K562 (cell line): ENCODE data around the gene OLFML3. TPM values are rescaled to one million over a fixed set of nuclear protein-coding genes. Genes with fewer than 3 reads are reported as not detected.

ENCODE experiments used
- ATAC-seq: fragments of 200-7000 bp; cut with Tn5 transposase; 3 replicates; pipeline ENCODE4 v1.9.1; 2020; ENCODE audit warnings: moderate library complexity
- BruUV-seq: library from RNA; stranded (reverse); fragments of 400-500 nt; replicated peaks from 2 replicates; lab custom pipeline; 2021; lab: Mats Ljungman, UMichigan
- CTCF ChIA-PET: fragments of 300-600 bp; formaldehyde crosslinking; extraction: SDS; loops from one replicate; lab custom pipeline; 2021; ENCODE audit warnings: low intra/inter-chr PET ratio; lab: Yijun Ruan, JAX
- POLR2A ChIA-PET: fragments of 300-600, 350-650 bp; sonication (Branson Sonifier 250); formaldehyde crosslinking; extraction: SDS; loops from one replicate; lab custom pipeline; 2021; ENCODE audit warnings: antibody characterized with exemption, inconsistent platforms; lab: Yijun Ruan, JAX
- DNase-seq, 4 experiments: peaks; one replicate each; pipeline versions ENCODE4 v3.0.0 to v3.0.0-alpha.2; 2011 to 2018; ENCODE audit warnings: low spot score in 3 of 4, mixed read lengths in 3 of 4; ENCODE audit errors: extremely low read depth in 1 of 4
- FAIRE-seq: peaks from 2 replicates; lab custom pipeline; 2011; peaks lifted over from hg19 to GRCh38; lab: Jason Lieb, UNC
- H2AFZ ChIP-seq: 2 replicates; pipeline ENCODE4 v1.6.0; 2011; ENCODE audit warnings: low read depth, low read length, control low read depth, inconsistent platforms
- H3K27ac ChIP-seq: fragments of 200-600 bp; 3 replicates; pipeline ENCODE4 v1.8.0; 2011; ENCODE audit warnings: low read depth, mild to moderate bottlenecking, control low read depth, inconsistent platforms, low read length, moderate library complexity, mixed read lengths; ENCODE audit errors: extremely low read depth
- H3K27me3 ChIP-seq, 2 experiments: fragments of 300-600 bp in 1 of 2; 2 replicates in 1 of 2; 3 replicates in 1 of 2; pipeline versions ENCODE4 v1.6.0 to v1.8.0; 2011; ENCODE audit warnings: inconsistent platforms in 2 of 2, low read length in 2 of 2, mild to moderate bottlenecking in 1 of 2, mixed read lengths in 1 of 2, moderate library complexity in 1 of 2; ENCODE audit not compliant: control insufficient read depth in 2 of 2, insufficient read depth in 2 of 2
- H3K36me3 ChIP-seq: fragments of 300-600 bp; 3 replicates; pipeline ENCODE4 v1.8.0; 2011; ENCODE audit warnings: mild to moderate bottlenecking, low read length, inconsistent platforms; ENCODE audit not compliant: control insufficient read depth, insufficient read depth
- H3K4me1 ChIP-seq, 2 experiments: fragments of 200-600 bp in 1 of 2; replicated peaks in 1 of 2; 2 replicates in 1 of 2; 3 replicates in 1 of 2; pipeline versions ENCODE4 v1.5.1 to v1.8.0; 2011; ENCODE audit warnings: inconsistent platforms in 2 of 2, low read length in 2 of 2, mild to moderate bottlenecking in 1 of 2, mixed read lengths in 1 of 2, moderate library complexity in 1 of 2; ENCODE audit not compliant: control insufficient read depth in 2 of 2, insufficient read depth in 2 of 2
- H3K4me2 ChIP-seq: 2 replicates; pipeline ENCODE4 v1.6.1; 2011; ENCODE audit warnings: low read length, control low read depth, inconsistent platforms, mixed read lengths; ENCODE audit not compliant: insufficient read depth
- H3K4me3 ChIP-seq: fragments of 200-600 bp; sonication (generic), shearing (Covaris generic); 2 replicates; pipeline ENCODE4 v1.5.1; 2016; ENCODE audit warnings: control low read depth, inconsistent platforms
- H3K79me2 ChIP-seq: fragments of 200-600 bp; 3 replicates; pipeline ENCODE4 v1.8.0; 2011; ENCODE audit warnings: low read length, inconsistent platforms; ENCODE audit not compliant: control insufficient read depth, insufficient read depth
- H3K9ac ChIP-seq, 2 experiments: 2 replicates each; pipeline versions ENCODE4 v1.6.0 to v1.6.1; 2011; ENCODE audit warnings: low read depth in 2 of 2, low read length in 2 of 2, control low read depth in 1 of 2, inconsistent platforms in 1 of 2, mild to moderate bottlenecking in 1 of 2, mixed read lengths in 1 of 2; ENCODE audit not compliant: insufficient read depth in 1 of 2
- H3K9me1 ChIP-seq: one replicate; pipeline ENCODE4 v1.6.0; 2011; ENCODE audit warnings: inconsistent platforms, mild to moderate bottlenecking, low read length, moderate library complexity; ENCODE audit not compliant: control insufficient read depth, insufficient read depth
- H3K9me3 ChIP-seq: replicated peaks from 2 replicates; pipeline ENCODE4 v1.5.1; 2011; ENCODE audit warnings: low read depth, low read length, inconsistent platforms; ENCODE audit not compliant: control insufficient read depth, insufficient read depth
- H4K20me1 ChIP-seq: replicated peaks from 2 replicates; pipeline ENCODE4 v1.6.1; 2011; ENCODE audit warnings: low read length, inconsistent platforms, mixed read lengths; ENCODE audit not compliant: control insufficient read depth, insufficient read depth
- CEBPB ChIP-seq: fragments of 450-650 bp; IDR thresholded peaks from 2 replicates; pipeline ENCODE4 v1.6.1; 2016; ENCODE audit warnings: missing genetic modification characterization, missing compliant biosample characterization
- HEY1 ChIP-seq: fragments of 250-450 bp; sonication (Bioruptor Pico); IDR thresholded peaks from 2 replicates; pipeline ENCODE4 v1.5.0; 2020; ENCODE audit warnings: mild to moderate bottlenecking, moderate library complexity, borderline replicate concordance
- ILK ChIP-seq: fragments of 450-650 bp; IDR thresholded peaks from 2 replicates; pipeline ENCODE4 v1.6.1; 2016; ENCODE audit warnings: missing genetic modification characterization, low read depth, mild to moderate bottlenecking, missing compliant biosample characterization, moderate library complexity, borderline replicate concordance
- KLF1 ChIP-seq: fragments of 450-650 bp; IDR thresholded peaks from 2 replicates; pipeline ENCODE4 v1.6.1; 2016; ENCODE audit warnings: missing genetic modification characterization, missing compliant biosample characterization
- LARP7 ChIP-seq: fragments of 450-650 bp; IDR thresholded peaks from 2 replicates; pipeline ENCODE4 v1.6.1; 2016
- NELFE ChIP-seq: IDR thresholded peaks from 2 replicates; pipeline ENCODE4 v1.6.1; 2011; ENCODE audit warnings: mild to moderate bottlenecking; ENCODE audit not compliant: insufficient read depth, insufficient read length
- SMAD3 ChIP-seq: fragments of 450-650 bp; formaldehyde crosslinking; conservative IDR thresholded peaks from 2 replicates; pipeline ENCODE4 v1.4.0; 2020; ENCODE audit warnings: mild to moderate bottlenecking
- SPI1 ChIP-seq: IDR thresholded peaks from 2 replicates; pipeline ENCODE4 v1.6.1; 2011; ENCODE audit warnings: low read depth, low read length, control low read depth, borderline replicate concordance
- STAG1 ChIP-seq: sonication (generic); formaldehyde crosslinking; IDR thresholded peaks from 2 replicates; pipeline ENCODE4 v1.5.0; 2020; ENCODE audit warnings: missing genetic modification reagents, borderline replicate concordance
- TBP ChIP-seq: optimal IDR thresholded peaks from 2 replicates; pipeline ENCODE3; 2011; ENCODE audit warnings: low read depth, low read length, improper control_type of control experiment
- ZC3H11A ChIP-seq: IDR thresholded peaks from 2 replicates; pipeline ENCODE4 v1.6.1; 2012; ENCODE audit warnings: low read depth, low read length, improper control_type of control experiment
- WGBS: fragments of 100-300 bp; shearing (Covaris generic); methylation state at CpG from one replicate; pipeline ENCODE4 v1.1.6; 2016; ENCODE audit warnings: low coverage, mixed read lengths; ENCODE audit not compliant: insufficient coverage; ENCODE audit errors: missing lambda C conversion rate; 5-methylcytosine and 5-hydroxymethylcytosine counted together
- in situ Hi-C: fragments of 300-500 bp; cut with MboI; formaldehyde crosslinking; loops from 4 replicates; pipeline ENCODE4 v1.15.0; 2018; ENCODE audit warnings: inconsistent platforms, mixed read lengths
- intact Hi-C: fragments of 100-400 bp; cut with micrococcal nuclease; formaldehyde crosslinking; loops from 2 replicates; pipeline ENCODE4 v1.14.2; 2022
- polyA plus RNA-seq, 8 experiments: library from polyadenylated mRNA; depleted of rRNA in 4 of 8; stranded (reverse) in 5 of 8; unstranded in 3 of 8; fragments of >200 nt; fragmentation: Nextera tagmentation in 2 of 8; fragmentation: Illumina TruSeq in 1 of 8; extraction: Ambion mirVana in 2 of 8; extraction: Trizol in 1 of 8; gene quantifications; 2 replicates each; pipeline versions ENCODE4 v1.2.1 to v1.2.3, GENCODE V29; 2011 to 2014; ENCODE audit warnings: inconsistent platforms in 1 of 8, missing spikeins in 1 of 8
- total RNA-seq, 7 experiments: library from RNA; depleted of rRNA in 6 of 7; stranded (reverse); fragments of >200 nt in 6 of 7; fragmentation: Illumina TruSeq in 2 of 7; extraction: Trizol in 2 of 7; gene quantifications; 2 replicates each; pipeline versions ENCODE4 v1.2.1 to v1.2.3, GENCODE V29; 2011 to 2021; ENCODE audit warnings: low replicate concordance in 1 of 7
- TF ChIP-seq, protein P1 (sequence below): fragments of 250-450 bp; sonication (Bioruptor Pico); IDR thresholded peaks from 2 replicates; pipeline ENCODE4 v1.9.0; 2021; ENCODE audit warnings: mild to moderate bottlenecking
- TF ChIP-seq, protein P2 (sequence below), 2 experiments: fragments of 450-650 bp; IDR thresholded peaks; 2 replicates each; pipeline ENCODE4 v1.6.1; 2016
- TF ChIP-seq, protein P3 (sequence below): IDR thresholded peaks from 2 replicates; pipeline ENCODE4 v1.6.1; 2016; ENCODE audit warnings: missing genetic modification characterization, missing compliant biosample characterization

The OLFML3 gene
- total and polyA plus RNA-seq, 9 of the 15 experiments (the other 6 are each of a cell fraction or from before 2014, with no cell fraction given): 0.07 to 0.13 (median 0.07) TPM; not detected in 6

DNA sequence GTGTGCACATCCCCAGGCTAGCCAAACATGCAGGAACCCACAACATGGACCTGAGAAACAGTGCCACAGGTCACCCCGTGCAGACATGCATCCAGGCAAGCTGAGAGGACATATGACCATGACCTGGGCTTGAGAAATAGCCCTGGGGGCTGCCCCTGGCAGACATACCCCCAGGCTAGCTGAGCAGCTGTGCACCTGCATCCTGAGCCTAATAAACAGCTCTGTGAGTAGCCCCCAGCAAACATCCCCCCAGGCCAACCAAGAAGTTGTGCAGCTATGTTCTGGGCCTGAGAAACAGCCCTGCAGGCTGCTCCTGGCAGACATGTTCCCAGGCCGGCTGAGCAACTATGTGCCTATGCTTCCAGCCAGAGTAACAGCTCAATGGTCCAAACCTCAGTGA is 14.5 kb downstream of the OLFML3 start:
- no TSS peak for BruUV-seq
- H3K27ac ChIP-seq: no peak overlapping the region
- DNase-seq (no peak), FAIRE-seq (no peak), ATAC-seq (no peak)
- no peaks in the 10 kb centered on the region for H3K4me1 ChIP-seq
- no peaks in the 10 kb centered on the region for H3K9me1 ChIP-seq
- no peaks in the 10 kb centered on the region for H3K36me3 ChIP-seq
- H2AFZ ChIP-seq: no peak overlapping the region
- no peaks in the 10 kb centered on the region for H4K20me1 ChIP-seq
- no peaks in the 10 kb centered on the region for H3K79me2 ChIP-seq
- H3K9ac ChIP-seq: no peak overlapping the region
- H3K9me3 ChIP-seq: no peaks in the 10 kb centered on the region
- intact Hi-C loops (no loop called here), in situ Hi-C loops (loop anchor here (25.0 kb wide), 1 partner anchor 1069 kb away; no protein-coding TSS in a partner anchor)
- POLR2A ChIA-PET: interaction anchor here (0.7 kb wide), 1 partner anchor 15 kb away, joined by 3 read pairs; the partner anchor contains the start of gene OLFML3
- WGBS: 4% methylated on average over 2 of the region's 2 CpGs
- CTCF ChIA-PET: no interaction called here
- H3K4me2 ChIP-seq: no peak overlapping the region
- H3K27me3 ChIP-seq: no peaks in the 10 kb centered on the region; a peak in 1 of 5 replicates
- H3K4me3 ChIP-seq: no peak overlapping the region
- TF ChIP-seq, protein P1, sequence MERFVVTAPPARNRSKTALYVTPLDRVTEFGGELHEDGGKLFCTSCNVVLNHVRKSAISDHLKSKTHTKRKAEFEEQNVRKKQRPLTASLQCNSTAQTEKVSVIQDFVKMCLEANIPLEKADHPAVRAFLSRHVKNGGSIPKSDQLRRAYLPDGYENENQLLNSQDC (CRISPR knock-in tag): no peak
- TF ChIP-seq TBP (no peak), LARP7 (no peak), CEBPB (tag) (no peak), ILK (no peak), SPI1 (no peak), SMAD3 (no peak), KLF1 (tag) (no peak), STAG1 (no peak), NELFE (no peak), ZC3H11A (no peak), HEY1 (CRISPR knock-in tag) (no peak)
- TF ChIP-seq, protein P2, sequence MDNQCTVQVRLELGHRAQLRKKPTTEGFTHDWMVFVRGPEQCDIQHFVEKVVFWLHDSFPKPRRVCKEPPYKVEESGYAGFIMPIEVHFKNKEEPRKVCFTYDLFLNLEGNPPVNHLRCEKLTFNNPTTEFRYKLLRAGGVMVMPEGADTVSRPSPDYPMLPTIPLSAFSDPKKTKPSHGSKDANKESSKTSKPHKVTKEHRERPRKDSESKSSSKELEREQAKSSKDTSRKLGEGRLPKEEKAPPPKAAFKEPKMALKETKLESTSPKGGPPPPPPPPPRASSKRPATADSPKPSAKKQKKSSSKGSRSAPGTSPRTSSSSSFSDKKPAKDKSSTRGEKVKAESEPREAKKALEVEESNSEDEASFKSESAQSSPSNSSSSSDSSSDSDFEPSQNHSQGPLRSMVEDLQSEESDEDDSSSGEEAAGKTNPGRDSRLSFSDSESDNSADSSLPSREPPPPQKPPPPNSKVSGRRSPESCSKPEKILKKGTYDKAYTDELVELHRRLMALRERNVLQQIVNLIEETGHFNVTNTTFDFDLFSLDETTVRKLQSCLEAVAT (IDR thresholded peaks at IDR 0.05): no peak
- TF ChIP-seq, protein P3, sequence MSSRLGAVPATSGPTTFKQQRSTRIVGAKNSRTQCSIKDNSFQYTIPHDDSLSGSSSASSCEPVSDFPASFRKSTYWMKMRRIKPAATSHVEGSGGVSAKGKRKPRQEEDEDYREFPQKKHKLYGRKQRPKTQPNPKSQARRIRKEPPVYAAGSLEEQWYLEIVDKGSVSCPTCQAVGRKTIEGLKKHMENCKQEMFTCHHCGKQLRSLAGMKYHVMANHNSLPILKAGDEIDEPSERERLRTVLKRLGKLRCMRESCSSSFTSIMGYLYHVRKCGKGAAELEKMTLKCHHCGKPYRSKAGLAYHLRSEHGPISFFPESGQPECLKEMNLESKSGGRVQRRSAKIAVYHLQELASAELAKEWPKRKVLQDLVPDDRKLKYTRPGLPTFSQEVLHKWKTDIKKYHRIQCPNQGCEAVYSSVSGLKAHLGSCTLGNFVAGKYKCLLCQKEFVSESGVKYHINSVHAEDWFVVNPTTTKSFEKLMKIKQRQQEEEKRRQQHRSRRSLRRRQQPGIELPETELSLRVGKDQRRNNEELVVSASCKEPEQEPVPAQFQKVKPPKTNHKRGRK (tag): no peak
